Left lung (tissue), 10 donors: ENCODE results near the gene AGFG1. TPM values are rescaled to one million over a fixed set of nuclear protein-coding genes. Genes with fewer than 3 reads are reported as not detected.

Experiments used
- ATAC-seq: fragments of 200-7000 bp; cut with Tn5 transposase; one replicate; pipeline ENCODE4 v1.9.1; 2020; ENCODE audit warnings: moderate library complexity
- DNase-seq, 4 donors: peaks; one replicate each; pipeline ENCODE4 v3.0.0-alpha.2; 2013 to 2020
- H3K27ac ChIP-seq, 2 donors: fragments of 200-600 bp; sonication (generic) in 1 of 2; one replicate each; pipeline versions ENCODE4 v1.5.0 to v1.8.0; 2020 to 2021
- H3K27me3 ChIP-seq, 2 donors: fragments of 200-600 bp; sonication (generic) in 1 of 2; one replicate each; pipeline versions ENCODE4 v1.5.0 to v1.8.0; 2020 to 2021
- H3K36me3 ChIP-seq, 2 donors: fragments of 200-600 bp; sonication (generic) in 1 of 2; one replicate each; pipeline versions ENCODE4 v1.5.0 to v1.8.0; 2020 to 2021
- H3K4me1 ChIP-seq, 2 donors: fragments of 200-600 bp; one replicate each; pipeline ENCODE4 v1.8.0; 2021
- H3K4me3 ChIP-seq, 2 donors: fragments of 200-600 bp; sonication (generic) in 1 of 2; one replicate each; pipeline versions ENCODE4 v1.5.0 to v1.8.0; 2020 to 2021; ENCODE audit warnings: mild to moderate bottlenecking in 1 of 2
- H3K9me3 ChIP-seq, 2 donors: fragments of 200-600 bp; sonication (generic) in 1 of 2; one replicate each; pipeline versions ENCODE4 v1.5.0 to v1.8.0; 2020 to 2021
- CTCF ChIP-seq, 2 donors: fragments of 200-600 bp; sonication (generic) in 1 of 2; IDR thresholded peaks; one replicate each; pipeline versions ENCODE4 v1.5.0 to v1.8.0; 2021; ENCODE audit warnings: antibody characterized with exemption in 2 of 2
- intact Hi-C, 2 donors: fragments of 100-400 bp; cut with DNase I; formaldehyde crosslinking; loops; one replicate each; pipeline versions ENCODE4 v1.11.2 to v1.14.2; 2022
- polyA plus RNA-seq, 6 donors: library from polyadenylated mRNA; unstranded; fragments of 120-200 nt; gene quantifications; one replicate each; pipeline ENCODE4 v1.2.1, GENCODE V29; 2013; ENCODE audit not compliant: insufficient read length in 6 of 6
- total RNA-seq, 2 donors: library from RNA; stranded (reverse); fragmentation: NEBNext Ultra II Directional; extraction: Animal tissue kit (Norgen Biotek cat#: 25700); gene quantifications; one replicate each; pipeline ENCODE4 v1.2.1, GENCODE V29; 2021
- donor health status: DM: no; HTN: yes; CAD: no.
- donor health status: DM: no; HTN: no; CAD: no.

Gene AGFG1
- total and polyA plus RNA-seq, 8 donors: 57.2 to 118 (median 64.2) TPM

- H3K4me3 ChIP-seq: no peak overlapping the region
- H3K9me3 ChIP-seq: peaks cover 0 to 10% of the 10 kb centered on the region in 2 donors
- intact Hi-C loops: no loop called here
- no peak for TF ChIP-seq CTCF (IDR thresholded peaks at IDR 0.05)
- no peaks in the 10 kb centered on the region for H3K4me1 ChIP-seq
- no peak for DNase-seq
- H3K36me3 ChIP-seq: no peaks in the 10 kb centered on the region
- no peak overlapping the region for H3K27ac ChIP-seq
- no peaks in the 10 kb centered on the region for H3K27me3 ChIP-seq
- no peak for ATAC-seq
Observed at GRCh38 chr2:227577555-227577954, 105.6 kb downstream of the AGFG1 start.

DNA sequence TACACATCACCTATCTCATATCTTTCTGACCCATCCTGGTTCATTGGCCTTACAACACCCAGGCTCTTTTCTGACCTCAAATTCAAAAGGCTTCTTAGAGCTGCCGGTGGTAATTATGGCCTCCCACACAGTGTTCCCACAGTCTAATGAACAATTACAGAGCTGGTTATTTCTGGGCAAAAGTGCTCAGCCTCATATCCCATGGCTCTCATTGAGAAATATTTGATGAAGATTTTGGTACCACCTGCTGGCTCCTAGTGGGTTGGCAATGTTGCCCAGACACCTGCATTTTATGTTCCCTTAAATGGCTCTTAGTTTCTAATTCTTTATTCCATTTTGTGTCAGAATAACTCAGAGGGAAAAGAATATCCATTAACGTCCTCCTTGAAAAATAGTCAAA, 106.7 kb downstream of the AGFG1 start:
- DNase-seq (no peak), ATAC-seq (no peak)
- intact Hi-C loops: no loop called here
- no peak for TF ChIP-seq CTCF (IDR thresholded peaks at IDR 0.05)
- H3K36me3 ChIP-seq: no peaks in the 10 kb centered on the region
- no peak overlapping the region for H3K27ac ChIP-seq
- H3K4me1 ChIP-seq: no peaks in the 10 kb centered on the region
- H3K4me3 ChIP-seq: no peak overlapping the region
- peaks cover 0 to 16% of the 10 kb centered on the region in 2 donors for H3K9me3 ChIP-seq
- no peaks in the 10 kb centered on the region for H3K27me3 ChIP-seq

GRCh38 chr2:227579791-227580190, 107.8 kb downstream of the AGFG1 start:
- no peaks in the 10 kb centered on the region for H3K27me3 ChIP-seq
- DNase-seq (no peak), ATAC-seq (no peak)
- TF ChIP-seq CTCF (IDR thresholded peaks at IDR 0.05): no peak
- H3K27ac ChIP-seq: no peak overlapping the region
- no peaks in the 10 kb centered on the region for H3K36me3 ChIP-seq
- H3K4me3 ChIP-seq: no peak overlapping the region
- H3K4me1 ChIP-seq: no peaks in the 10 kb centered on the region
- intact Hi-C loops: no loop called here
- H3K9me3 ChIP-seq: peaks cover 0 to 16% of the 10 kb centered on the region in 2 donors

GRCh38 chr2:227582369-227582768, 110.4 kb downstream of the AGFG1 start:
- TF ChIP-seq CTCF (IDR thresholded peaks at IDR 0.05): no peak
- Histone ChIP-seq H3K4me3 (no peak overlapping the region), H3K27ac (no peak overlapping the region), H3K4me1 (no peaks in the 10 kb centered on the region), H3K27me3 (no peaks in the 10 kb centered on the region), H3K9me3 (peaks cover 0 to 16% of the 10 kb centered on the region in 2 donors), H3K36me3 (no peaks in the 10 kb centered on the region)
- intact Hi-C loops: no loop called here
- DNase-seq (no peak), ATAC-seq (no peak)

GRCh38 chr2:227592694-227593387, 120.9 kb downstream of the AGFG1 start:
- DNase-seq (no peak), ATAC-seq (no peak)
- Histone ChIP-seq H3K9me3 (peaks cover 0 to 6% of the 10 kb centered on the region in 2 donors), H3K4me1 (no peaks in the 10 kb centered on the region), H3K27me3 (peaks cover 0 to 8% of the 10 kb centered on the region in 2 donors), H3K4me3 (no peak overlapping the region), H3K27ac (no peak overlapping the region), H3K36me3 (no peaks in the 10 kb centered on the region)
- intact Hi-C loops: no loop called here
- TF ChIP-seq CTCF (IDR thresholded peaks at IDR 0.05): no peak
